Right kidney (tissue), 1 donor: Measurements from ENCODE around the gene TTC4.

Source experiments
- DNase-seq: peaks from one replicate; pipeline ENCODE4 v3.0.0-alpha.2; 2016

The TTC4 gene

GRCh38 chr1:54782588-54782987, 66.9 kb downstream of the TTC4 start:
- no peak for DNase-seq

DNA sequence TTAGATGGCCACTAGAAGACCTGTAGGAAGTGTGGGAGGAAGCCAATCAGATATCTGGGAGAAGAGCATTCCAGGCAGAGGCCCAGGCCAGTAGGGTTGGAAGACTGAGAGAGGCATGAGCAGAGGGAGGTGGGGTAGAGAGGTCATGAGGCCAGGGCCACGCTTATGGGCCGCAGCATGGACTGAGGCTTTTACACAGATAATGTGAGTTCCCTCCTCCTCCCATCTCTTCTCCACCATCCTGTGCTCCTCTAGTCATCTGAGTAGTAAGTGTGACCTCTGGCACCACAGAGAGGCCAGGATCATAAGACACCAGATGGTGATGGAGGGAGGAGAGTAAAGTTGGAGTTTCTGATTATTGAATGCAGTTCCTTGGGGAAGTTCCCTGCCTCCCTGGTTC, 68.4 kb downstream of the TTC4 start:
- no peak for DNase-seq

DNA sequence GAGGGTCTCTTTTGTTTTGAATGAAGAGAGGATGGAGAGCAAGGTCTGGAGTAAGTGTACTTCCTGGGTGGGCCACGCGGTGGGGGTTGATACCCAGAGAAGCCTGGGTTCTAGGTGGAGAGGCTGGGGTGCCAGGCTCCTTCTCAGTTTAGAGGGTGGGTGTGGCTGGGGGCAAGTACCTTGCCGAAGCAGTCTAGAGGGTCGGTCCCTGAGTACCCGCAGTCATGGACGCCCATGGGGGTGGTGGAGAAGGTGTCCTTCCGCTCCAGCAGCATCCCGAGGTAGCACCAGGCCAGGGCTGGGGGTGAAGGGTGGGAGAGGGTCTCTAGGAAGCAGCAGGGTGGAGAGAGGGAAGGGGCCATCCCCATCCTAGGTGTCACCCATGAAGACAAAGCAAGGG, 71.1 kb downstream of the TTC4 start:
- DNase-seq: no peak

DNA sequence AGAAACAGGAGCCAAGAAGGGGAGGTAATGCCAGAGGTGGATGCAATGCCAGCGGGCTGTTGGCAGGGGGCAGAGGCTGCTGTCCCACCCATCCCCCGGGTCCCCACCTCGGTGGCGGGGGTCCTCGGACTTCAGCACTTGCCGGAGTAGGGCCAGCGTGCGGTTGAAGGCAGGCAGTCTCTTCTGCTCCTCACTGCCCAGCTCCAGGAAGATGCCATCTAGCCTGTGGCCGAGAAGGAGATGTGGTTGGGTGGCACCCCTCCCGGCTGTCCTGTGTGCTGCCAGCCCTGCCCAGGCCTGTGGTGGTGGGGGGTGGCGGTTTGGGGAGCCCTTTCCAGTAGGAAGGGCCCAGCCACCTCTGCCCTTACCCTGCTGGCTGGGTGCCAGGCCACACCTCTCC, 71.9 kb downstream of the TTC4 start:
- no peak for DNase-seq

DNA sequence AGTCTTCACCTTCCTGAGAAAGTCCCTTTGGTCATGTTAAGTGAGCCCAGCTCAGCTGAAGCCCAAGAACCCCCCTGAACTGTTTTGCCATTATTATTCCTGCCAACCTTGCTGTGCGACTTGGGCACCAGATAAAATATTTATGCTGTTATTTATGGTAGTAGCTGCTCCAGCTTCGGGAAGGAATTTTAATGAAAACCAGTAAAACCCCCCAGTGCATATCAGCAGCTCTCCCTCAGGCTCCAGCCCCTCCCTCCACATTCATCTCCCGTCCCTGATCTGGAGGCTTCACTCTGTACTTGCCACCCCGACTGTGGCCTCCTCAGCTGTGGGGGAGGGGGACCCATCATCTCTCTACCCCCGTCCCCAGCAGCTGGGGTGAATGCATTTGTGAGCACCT, 72.8 kb downstream of the TTC4 start:
- DNase-seq: no peak

DNA sequence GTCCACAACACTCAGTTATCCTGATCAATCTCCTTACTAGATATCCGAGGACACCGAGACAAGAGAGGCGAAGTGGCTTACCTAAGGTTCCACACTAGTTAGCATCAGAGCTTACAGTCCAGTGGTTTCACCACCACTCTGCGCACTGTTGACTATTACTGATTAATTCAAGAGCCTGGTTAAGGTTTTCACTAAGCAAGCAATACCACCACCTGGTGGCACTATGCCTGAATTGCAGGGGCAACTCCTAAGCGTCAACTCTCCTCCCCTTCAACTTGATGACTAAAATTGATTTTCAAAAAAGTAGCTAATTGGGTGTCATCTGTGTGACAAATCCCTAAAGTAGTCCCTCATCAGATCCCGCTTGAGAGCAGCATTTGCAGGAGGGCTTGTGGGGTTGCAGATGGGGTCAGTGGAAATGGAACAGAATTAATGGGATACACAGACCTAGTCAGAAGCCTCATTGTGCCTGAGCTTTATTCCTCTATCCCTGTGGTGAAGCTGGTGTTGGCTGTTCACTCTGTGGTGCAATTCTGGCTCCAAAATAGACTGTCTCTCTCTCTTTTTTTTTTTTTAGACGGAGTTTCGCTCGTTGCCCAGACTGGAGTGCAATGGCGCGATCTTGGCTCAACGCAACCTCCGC, 76.3 kb downstream of the TTC4 start:
- no peak for DNase-seq
